LNCAP (cell line): ENCODE results near the gene BSDC1.
A peak's percentile ranks its signal among the peaks of the same experiment; 100 is the strongest.

Experiments
- TF ChIP-seq, protein P1 (sequence below): fragments of 450-650 bp; IDR thresholded peaks from 2 replicates; pipeline ENCODE4 v1.5.1; 2017; ENCODE audit warnings: mild to moderate bottlenecking

BSDC1 gene

DNA sequence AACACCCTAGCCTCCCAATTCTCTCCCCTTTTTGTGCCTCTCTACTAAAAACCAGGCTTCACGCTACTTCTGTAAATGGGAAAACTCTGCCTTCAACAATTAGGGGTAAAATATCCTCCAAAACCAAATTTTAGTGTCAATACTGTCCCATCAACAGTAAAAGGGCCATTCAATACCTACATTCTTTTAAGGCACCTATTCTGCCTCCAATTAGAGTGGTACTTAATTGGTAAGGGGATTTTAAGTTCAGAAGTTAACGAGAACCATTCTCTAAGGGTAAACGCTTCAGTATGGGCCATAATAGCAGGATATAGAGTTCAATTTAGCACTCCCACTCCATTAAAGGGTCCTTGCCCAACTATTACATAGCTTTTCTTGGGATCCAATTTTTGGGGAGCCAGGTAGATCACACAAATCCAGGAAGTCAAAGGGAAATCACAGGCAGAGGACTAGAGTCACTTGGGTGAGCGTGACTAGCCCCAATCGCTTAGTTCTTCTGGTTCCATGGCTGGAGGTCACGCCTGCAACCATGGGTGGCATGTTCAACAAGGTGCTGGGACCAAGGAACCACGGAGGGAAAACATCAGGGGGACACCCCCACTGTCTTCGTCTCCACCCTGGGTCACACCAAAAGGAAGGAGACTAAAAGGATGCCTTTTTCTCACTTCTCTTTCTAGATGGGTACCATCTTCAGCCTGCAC is 20.1 kb upstream of the BSDC1 start:
- TF ChIP-seq, protein P1, sequence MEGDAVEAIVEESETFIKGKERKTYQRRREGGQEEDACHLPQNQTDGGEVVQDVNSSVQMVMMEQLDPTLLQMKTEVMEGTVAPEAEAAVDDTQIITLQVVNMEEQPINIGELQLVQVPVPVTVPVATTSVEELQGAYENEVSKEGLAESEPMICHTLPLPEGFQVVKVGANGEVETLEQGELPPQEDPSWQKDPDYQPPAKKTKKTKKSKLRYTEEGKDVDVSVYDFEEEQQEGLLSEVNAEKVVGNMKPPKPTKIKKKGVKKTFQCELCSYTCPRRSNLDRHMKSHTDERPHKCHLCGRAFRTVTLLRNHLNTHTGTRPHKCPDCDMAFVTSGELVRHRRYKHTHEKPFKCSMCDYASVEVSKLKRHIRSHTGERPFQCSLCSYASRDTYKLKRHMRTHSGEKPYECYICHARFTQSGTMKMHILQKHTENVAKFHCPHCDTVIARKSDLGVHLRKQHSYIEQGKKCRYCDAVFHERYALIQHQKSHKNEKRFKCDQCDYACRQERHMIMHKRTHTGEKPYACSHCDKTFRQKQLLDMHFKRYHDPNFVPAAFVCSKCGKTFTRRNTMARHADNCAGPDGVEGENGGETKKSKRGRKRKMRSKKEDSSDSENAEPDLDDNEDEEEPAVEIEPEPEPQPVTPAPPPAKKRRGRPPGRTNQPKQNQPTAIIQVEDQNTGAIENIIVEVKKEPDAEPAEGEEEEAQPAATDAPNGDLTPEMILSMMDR: peak; percentile 30; the same call in 1 of the 2 replicates

DNA sequence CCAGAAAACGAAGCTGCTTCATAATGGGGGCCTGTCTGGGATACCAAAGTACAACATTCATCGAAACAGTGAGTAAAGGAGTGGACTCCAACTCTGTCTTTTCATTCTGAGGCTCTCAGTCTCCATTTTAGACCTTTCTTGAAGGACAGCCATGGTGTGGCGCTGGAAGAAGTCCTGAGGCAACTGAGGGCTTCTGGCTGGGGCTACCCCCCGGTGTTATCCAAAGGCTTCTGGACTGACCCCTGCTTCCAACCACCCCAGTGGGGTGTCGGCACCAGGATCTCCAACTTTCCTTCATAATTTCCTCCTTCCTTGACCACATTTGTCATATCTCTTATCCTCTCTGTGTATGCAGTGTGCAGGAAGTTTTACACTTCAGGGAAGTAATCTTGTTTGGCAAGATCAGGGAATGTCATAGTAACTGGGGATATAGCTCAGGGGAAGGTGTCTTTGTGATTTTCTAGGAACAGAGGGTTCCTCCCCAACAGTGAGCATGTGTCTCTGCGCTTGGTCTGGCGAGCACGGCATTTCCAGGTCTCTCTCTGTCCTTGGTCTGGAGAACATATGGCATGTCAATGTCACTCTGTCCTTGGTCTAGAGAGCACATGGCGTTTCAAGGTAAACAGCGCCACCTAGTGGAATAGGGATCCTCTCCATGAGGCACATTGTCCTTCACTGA is 19.4 kb upstream of the BSDC1 start:
- TF ChIP-seq, protein P1: peak; percentile 62

DNA sequence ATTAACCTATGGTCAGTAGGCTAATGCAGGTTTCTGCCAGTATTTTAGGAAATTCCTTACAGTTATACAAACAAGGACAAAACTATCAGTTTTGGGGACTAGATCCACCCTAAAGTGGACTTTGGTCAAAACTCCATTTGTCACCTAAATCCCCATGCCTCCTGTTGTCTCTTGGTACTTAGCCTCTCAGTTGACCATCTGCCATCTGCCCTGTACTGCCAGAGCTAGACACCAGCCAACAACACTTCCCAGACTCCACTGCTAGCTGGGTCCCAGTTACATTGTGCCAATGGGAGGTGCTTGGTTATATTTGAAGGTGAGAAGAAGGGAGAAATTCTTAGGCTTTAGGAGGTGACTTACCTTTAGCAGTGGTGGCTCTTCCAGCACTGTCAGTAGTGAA is 17.0 kb upstream of the BSDC1 start:
- TF ChIP-seq, protein P1: no peak

DNA sequence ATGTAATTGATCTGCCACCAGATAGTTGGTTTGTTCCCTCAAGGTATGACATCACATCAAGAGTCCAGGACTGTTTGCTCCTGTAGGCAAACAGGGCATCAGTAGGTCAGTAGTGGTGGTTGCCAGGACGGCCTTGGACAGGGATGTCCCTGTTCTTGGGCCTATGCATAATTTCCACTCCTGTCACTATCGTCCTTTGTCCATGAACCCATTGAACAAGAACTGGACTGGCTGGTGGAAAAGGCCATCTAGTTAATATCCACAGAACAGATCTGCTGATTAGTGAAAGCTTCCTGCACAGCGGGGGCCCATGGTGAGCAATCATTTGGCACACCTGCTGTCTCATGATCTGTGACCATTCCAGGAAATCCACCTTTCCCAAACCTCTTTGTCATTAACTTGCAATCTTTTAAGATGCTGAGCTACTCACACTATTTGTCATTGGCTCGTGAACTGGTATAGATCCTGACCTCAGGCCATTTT is 12.4 kb upstream of the BSDC1 start:
- TF ChIP-seq, protein P1: no peak

DNA sequence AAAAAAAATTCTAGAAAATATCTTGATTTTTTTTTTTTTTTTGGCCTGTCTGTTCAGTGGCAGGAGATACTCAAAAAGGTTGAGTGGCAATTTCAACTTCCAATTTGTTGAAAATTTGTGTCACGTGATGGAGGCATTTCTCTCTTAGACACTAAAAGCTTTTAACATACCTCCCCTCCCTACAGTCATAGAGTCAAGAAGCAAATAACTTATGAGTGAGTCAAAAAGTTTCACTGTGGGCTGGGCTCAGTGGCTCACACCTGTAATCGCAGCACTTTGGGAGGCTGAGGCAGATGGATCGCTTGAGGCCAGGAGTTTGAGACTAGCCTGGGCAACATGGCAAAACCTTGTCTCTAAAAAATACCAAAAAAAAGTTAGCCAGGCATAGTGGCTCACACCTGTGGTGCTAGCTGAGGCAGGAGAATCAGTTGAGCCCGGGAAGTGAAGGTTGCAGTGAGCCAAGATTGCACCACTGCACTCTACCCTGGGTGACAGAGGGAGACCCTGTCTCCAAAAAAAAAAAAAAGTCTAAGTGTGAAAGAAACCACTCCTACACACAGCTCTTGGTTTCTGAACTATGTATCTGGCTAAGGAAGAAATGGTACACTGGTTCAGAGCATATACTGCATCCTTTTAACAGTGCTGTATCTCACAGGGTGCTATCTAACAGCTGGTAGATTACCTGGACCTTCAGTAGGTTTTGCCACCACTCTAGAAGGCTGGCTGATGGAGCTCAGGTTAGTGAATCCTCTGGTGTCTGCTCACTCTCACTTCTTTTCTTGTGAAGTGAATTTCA is 11.6 kb upstream of the BSDC1 start:
- TF ChIP-seq, protein P1: no peak

DNA sequence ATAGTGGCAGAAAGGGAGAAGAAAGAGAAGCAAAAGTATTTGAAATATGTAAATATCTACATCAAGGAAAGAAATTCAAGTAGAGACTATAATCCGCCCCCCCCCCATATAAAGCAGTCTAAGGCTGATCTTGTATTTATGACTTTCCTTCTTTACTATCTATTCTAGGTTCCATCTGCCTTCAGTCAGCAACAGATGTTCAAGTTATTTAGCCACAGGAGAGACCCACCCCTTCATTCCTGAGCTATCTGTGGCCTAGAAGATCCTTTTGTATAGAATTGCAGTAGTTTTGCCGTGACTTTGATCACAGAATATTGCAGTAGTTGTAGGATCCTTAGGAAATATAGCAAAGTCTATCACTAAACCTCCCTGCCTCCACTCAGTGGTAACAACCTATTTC is 10.7 kb upstream of the BSDC1 start:
- TF ChIP-seq, protein P1: no peak

DNA sequence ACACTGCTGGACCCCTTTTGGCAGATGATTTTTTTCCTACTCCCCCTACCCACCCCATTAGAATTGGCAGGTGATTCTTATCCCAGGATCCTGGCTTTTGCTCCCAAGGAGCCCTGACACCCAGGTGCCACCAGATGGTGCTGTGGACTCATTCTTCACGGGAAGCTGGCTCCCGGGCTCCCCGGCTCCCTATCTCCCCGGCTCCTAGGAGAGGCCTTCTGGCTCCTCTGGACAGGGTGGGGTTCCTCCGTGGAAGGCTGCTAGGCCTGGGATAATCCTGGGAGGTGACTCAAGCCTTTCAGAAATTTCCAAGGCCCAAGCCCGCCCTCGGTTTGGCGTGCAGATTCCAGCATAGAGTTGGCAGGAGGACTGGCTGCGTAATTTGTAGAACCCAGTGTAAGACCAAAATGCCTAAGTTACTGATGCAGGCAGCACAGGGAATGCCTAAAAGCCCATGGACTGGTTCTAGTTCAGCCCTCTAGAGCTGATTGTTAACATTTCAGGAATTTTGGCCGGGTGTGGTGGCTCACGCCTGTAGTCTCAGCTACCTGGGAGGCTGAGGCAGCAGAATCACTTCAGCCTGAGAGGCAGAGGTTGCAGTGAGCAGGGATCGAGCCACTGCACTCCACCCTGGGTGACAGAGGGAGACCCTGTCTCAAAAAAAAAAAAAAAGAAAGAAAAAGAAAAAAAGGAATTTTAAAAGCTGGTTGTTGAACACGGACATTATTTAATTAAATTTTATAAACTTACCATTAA is 6.8 kb upstream of the BSDC1 start:
- TF ChIP-seq, protein P1: peak; percentile 87
